Ishikawa (cell line): ENCODE data around the gene SPON2.

Source experiments
- CEBPB ChIP-seq: IDR thresholded peaks from 2 replicates; pipeline ENCODE4 v1.6.1; 2012
- CREB1 ChIP-seq: IDR thresholded peaks from 2 replicates; pipeline ENCODE4 v1.6.1; 2012; ENCODE audit warnings: low read depth
- EGR1 ChIP-seq: IDR thresholded peaks from 2 replicates; pipeline ENCODE4 v1.6.1; 2012
- EP300 ChIP-seq: IDR thresholded peaks from 2 replicates; pipeline ENCODE4 v1.6.1; 2012; ENCODE audit warnings: borderline replicate concordance
- FOXM1 ChIP-seq: IDR thresholded peaks from 2 replicates; pipeline ENCODE4 v1.6.1; 2012; ENCODE audit warnings: low read depth, borderline replicate concordance
- MAX ChIP-seq: IDR thresholded peaks from 2 replicates; pipeline ENCODE4 v1.6.1; 2012
- NFIC ChIP-seq: IDR thresholded peaks from 2 replicates; pipeline ENCODE4 v1.6.1; 2012
- RAD21 ChIP-seq: IDR thresholded peaks from 2 replicates; pipeline ENCODE4 v1.6.1; 2012; ENCODE audit warnings: low read depth
- REST ChIP-seq: IDR thresholded peaks from 2 replicates; pipeline ENCODE4 v1.6.1; 2012; ENCODE audit warnings: low read depth, mild to moderate bottlenecking
- TAF1 ChIP-seq: IDR thresholded peaks from 2 replicates; pipeline ENCODE4 v1.6.1; 2012; ENCODE audit warnings: low read depth, mild to moderate bottlenecking
- TCF12 ChIP-seq: IDR thresholded peaks from 2 replicates; pipeline ENCODE4 v1.6.1; 2012; ENCODE audit warnings: low read depth
- TEAD4 ChIP-seq: IDR thresholded peaks from 2 replicates; pipeline ENCODE4 v1.6.1; 2012
- USF1 ChIP-seq: IDR thresholded peaks from 2 replicates; pipeline ENCODE4 v1.6.1; 2012
- YY1 ChIP-seq: IDR thresholded peaks from 2 replicates; pipeline ENCODE4 v1.6.1; 2012; ENCODE audit warnings: low read depth
- ZBTB7A ChIP-seq: IDR thresholded peaks from 2 replicates; pipeline ENCODE4 v1.6.1; 2012; ENCODE audit warnings: low read depth

The SPON2 gene

GRCh38 chr4:1169691-1170096, 2.7 kb downstream of the SPON2 start:
- TF ChIP-seq CREB1 (no peak), NFIC (no peak), EGR1 (no peak), ZBTB7A (no peak), TCF12 (no peak), MAX (no peak), YY1 (no peak), CEBPB (no peak), EP300 (no peak), USF1 (no peak), TAF1 (no peak), TEAD4 (no peak), RAD21 (no peak), FOXM1 (no peak), REST (no peak)

GRCh38 chr4:1169171-1169671, 3.2 kb downstream of the SPON2 start:
- TF ChIP-seq TEAD4 (no peak), RAD21 (no peak), TAF1 (no peak), NFIC (no peak), EGR1 (no peak), YY1 (no peak), ZBTB7A (no peak), CREB1 (no peak), USF1 (no peak), EP300 (no peak), TCF12 (no peak), MAX (no peak), FOXM1 (no peak), CEBPB (no peak), REST (no peak)

GRCh38 chr4:1168191-1169101, 3.9 kb downstream of the SPON2 start:
- TF ChIP-seq FOXM1 (no peak), EP300 (no peak), REST (no peak), NFIC (no peak), CEBPB (no peak), MAX (no peak), TAF1 (no peak), USF1 (no peak), EGR1 (no peak), CREB1 (no peak), TCF12 (no peak), YY1 (no peak), RAD21 (no peak), TEAD4 (no peak), ZBTB7A (no peak)
